GM19099 (cell line): ENCODE measurements around the gene TTC9C.

Experiments used
- POLR2A ChIP-seq: IDR thresholded peaks from 3 replicates; pipeline ENCODE4 v1.6.1; 2011; ENCODE audit warnings: low read depth; ENCODE audit not compliant: insufficient read length; ENCODE audit errors: extremely low read depth

Gene TTC9C

DNA sequence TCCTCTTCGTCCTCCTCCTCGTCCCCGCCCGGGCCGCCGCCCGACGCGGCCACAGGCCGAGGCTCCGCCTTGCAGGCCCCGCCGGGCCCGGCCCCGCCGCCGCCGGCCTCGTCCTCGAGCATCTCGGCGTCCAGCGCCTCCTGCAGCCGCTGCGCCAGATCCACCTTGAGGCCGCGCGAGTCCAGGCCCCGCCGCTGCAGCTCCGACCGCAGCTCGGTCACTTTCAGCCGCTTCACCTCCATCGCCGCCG, 1.4 kb upstream of the TTC9C start:
- TF ChIP-seq POLR2A = no peak

GRCh38 chr11:62727165-62727871, 968 bp upstream of the TTC9C start, which contains the start of gene HNRNPUL2:
HNRNPUL2 (minus strand) TSS chr11:62727457; CDS start chr11:62727156, 301 bp downstream.
- TF ChIP-seq POLR2A = peak; percentile 98

DNA sequence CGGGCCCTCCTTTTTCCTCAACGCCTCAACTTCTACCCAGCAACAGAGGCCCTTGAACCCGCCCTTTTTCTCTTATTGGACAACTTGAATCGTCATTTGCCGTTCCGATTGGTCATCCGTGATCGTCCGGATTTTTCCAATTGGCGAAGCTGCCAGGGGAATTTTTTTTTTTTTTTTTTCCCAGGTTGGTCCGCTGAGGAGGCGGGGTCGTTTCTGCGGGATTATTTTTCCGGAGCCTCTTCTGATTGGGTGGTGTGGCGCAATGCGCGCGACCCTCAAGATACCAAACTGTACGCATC, 465 bp upstream of the TTC9C start:
- TF ChIP-seq POLR2A = no peak

GRCh38 chr11:62732830-62733229, 4.5 kb downstream of the TTC9C start:
- TF ChIP-seq POLR2A = no peak

DNA sequence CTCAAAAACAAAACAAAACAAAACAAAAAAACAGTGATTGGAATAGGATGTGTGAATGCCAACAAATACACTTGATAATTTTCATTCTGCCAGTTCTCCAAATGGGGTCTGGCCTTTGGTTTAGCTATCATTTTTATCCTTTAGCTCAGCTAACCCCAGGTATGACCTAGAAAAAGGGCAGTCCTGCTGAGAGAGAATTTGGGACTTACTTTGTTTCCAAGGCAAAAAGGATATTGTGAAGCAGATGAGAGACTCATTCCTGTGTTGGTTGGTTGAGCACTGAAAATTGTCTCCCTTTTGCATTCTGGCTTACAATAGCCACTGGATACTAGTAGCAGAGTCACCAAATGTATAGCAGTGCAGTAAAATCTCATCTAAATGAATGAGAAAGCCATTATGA, 8.9 kb downstream of the TTC9C start:
- TF ChIP-seq POLR2A = no peak

- TF ChIP-seq POLR2A = no peak
Observed at GRCh38 chr11:62747475-62748160, 19.3 kb downstream of the TTC9C start.

GRCh38 chr11:62752177-62752785, 24.0 kb downstream of the TTC9C start:
- no peak for TF ChIP-seq POLR2A

- no peak for TF ChIP-seq POLR2A
Observed at GRCh38 chr11:62752994-62753735, 24.9 kb downstream of the TTC9C start.

- peak; percentile 87 for TF ChIP-seq POLR2A
Observed at GRCh38 chr11:62753736-62754603, 25.7 kb downstream of the TTC9C start, which contains the start of gene ZBTB3. ZBTB3 (minus strand) TSS chr11:62754160; CDS start chr11:62753664, 496 bp downstream.

- no peak for TF ChIP-seq POLR2A
Observed at GRCh38 chr11:62755086-62755615, 26.9 kb downstream of the TTC9C start.

DNA sequence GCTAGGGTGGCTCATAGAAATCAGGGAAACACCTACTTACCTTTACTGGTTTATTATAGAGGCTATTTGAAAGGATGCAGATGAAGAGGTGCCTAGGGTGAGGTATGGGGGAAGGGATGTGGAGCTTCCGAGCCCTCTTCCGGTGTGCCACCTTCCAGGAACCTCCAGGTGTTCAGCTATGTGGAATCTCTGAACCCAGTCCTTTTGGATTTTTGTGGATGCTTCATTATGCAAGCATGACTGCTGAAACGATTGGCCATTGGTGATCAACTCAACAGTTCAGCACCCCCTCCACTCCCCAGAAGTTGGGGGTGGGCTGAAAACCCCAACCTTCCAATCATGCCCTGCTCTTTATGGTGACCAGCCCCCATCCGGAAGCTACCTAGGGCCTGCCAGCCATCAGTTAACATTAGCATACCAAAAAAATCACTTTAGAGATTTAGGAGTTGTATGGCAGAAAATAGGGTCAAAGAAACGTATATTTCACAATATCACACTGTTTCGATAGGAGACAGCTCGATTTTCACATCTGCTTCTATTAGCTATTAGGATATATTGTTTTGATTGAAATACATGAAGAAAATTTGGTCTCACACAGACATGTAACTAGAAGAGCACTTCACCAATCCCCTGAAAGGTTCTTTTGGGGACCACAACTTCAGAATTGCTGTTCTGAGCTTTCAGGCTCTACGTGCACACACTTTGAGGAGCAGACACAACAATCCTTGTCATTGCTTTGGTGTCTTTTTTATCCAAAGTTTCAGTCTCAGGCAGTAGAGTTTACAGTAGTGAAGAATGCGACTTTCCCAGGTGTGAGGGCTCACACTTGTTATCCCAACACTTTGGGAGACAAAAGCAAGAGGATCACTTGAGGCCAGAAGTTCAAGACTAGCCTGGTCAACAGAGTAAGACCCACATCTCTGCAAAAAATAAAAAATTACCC, 29.8 kb downstream of the TTC9C start:
- no peak for TF ChIP-seq POLR2A

- no peak for TF ChIP-seq POLR2A
Observed at GRCh38 chr11:62770778-62771143, 42.5 kb downstream of the TTC9C start.
